ENCODE data around the gene ING3. TPM values are rescaled to one million over a fixed set of nuclear protein-coding genes. Genes with fewer than 3 reads are reported as not detected.

Gene ING3
- polyA plus RNA-seq, 1 donor from 2014 or later = 19.7 TPM

DNA sequence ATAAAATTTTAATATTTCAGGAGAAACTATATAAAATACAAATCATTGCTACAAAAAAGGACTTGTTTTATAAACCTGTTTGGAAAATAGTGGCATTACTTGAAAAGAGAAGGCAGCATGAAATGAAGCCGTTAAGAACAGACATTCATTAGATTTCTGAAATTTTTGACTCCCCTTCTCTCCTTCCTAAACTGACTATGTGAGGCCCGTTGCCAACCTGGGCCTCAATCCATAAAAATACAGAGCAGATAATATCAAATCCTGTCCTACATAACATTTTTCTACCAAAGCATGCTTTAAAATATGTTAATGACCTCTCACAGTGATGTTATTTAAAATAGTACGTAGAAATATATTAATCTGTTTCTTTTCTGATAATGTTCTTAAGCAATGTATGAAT is 34.5 kb upstream of the ING3 start:
- H3K27me3 ChIP-seq (ENCODE audit: insufficient read depth, low read depth, low read length) = no peaks in the 10 kb centered on the region
- H4K20me1 ChIP-seq (ENCODE audit: insufficient read depth) = no peaks in the 10 kb centered on the region
- H3K36me3 ChIP-seq (ENCODE audit: insufficient read depth, low read length) = no peaks in the 10 kb centered on the region
- no peaks in the 10 kb centered on the region for H3K9me3 ChIP-seq (ENCODE audit: low read length)
- H3F3A ChIP-seq (ENCODE audit: insufficient read depth, low read length, poor library complexity, severe bottlenecking) = no peaks in the 10 kb centered on the region
- H3K9ac ChIP-seq (ENCODE audit: low read length) = no peak overlapping the region
- TF ChIP-seq REST (IDR thresholded peaks at IDR 0.05; ENCODE audit: borderline replicate concordance) (no peak), SMC3 (conservative IDR thresholded peaks at IDR 0.05; ENCODE audit: poor library complexity) (no peak)
- no peaks in the 10 kb centered on the region for H3K79me2 ChIP-seq (replicated peaks; ENCODE audit: insufficient read depth, low read length)
- no peak overlapping the region for H3K4me3 ChIP-seq (ENCODE audit: low read length)
- no peak overlapping the region for H3K27ac ChIP-seq (ENCODE audit: low read length)
- H3K9me2 ChIP-seq (ENCODE audit: insufficient read depth, low read length) = no peaks in the 10 kb centered on the region
- no peak overlapping the region for H3K4me2 ChIP-seq (ENCODE audit: low read length)
- no peak overlapping the region for H2AFZ ChIP-seq (ENCODE audit: low read depth, low read length)

DNA sequence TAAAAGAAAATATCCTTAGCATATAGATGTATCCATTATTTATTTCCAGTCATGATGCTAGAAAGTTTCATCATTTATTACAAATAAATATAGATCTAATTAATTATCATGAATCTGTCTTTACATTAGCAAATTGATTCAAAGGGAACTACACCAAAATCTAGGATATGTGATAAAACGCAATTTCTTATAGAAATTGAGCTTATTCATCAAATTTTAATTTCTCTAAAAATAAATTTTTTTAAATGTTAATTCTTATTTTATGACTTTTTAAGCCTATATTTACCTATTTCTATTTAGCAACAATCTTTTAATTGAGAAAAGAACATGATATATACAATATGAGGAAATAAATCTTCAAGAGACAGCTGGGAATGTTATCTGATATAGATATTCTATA is 34.0 kb upstream of the ING3 start:
- Histone ChIP-seq H3K27me3 (ENCODE audit: insufficient read depth, low read depth, low read length) (no peaks in the 10 kb centered on the region), H3K9ac (ENCODE audit: low read length) (no peak overlapping the region), H3K4me2 (ENCODE audit: low read length) (no peak overlapping the region), H3K36me3 (ENCODE audit: insufficient read depth, low read length) (no peaks in the 10 kb centered on the region), H3K27ac (ENCODE audit: low read length) (no peak overlapping the region), H3F3A (ENCODE audit: insufficient read depth, low read length, poor library complexity, severe bottlenecking) (no peaks in the 10 kb centered on the region), H3K79me2 (replicated peaks; ENCODE audit: insufficient read depth, low read length) (no peaks in the 10 kb centered on the region), H3K9me3 (ENCODE audit: low read length) (no peaks in the 10 kb centered on the region), H2AFZ (ENCODE audit: low read depth, low read length) (no peak overlapping the region), H4K20me1 (ENCODE audit: insufficient read depth) (no peaks in the 10 kb centered on the region), H3K4me3 (ENCODE audit: low read length) (no peak overlapping the region), H3K9me2 (ENCODE audit: insufficient read depth, low read length) (no peaks in the 10 kb centered on the region)
- no peak for TF ChIP-seq MXI1 (conservative IDR thresholded peaks at IDR 0.05; ENCODE audit: poor library complexity, severe bottlenecking)
- no peak for TF ChIP-seq EP300 (conservative IDR thresholded peaks at IDR 0.05; ENCODE audit: poor library complexity, severe bottlenecking)
- TF ChIP-seq RAD21 (conservative IDR thresholded peaks at IDR 0.05) = no peak
- TF ChIP-seq TAF1 (IDR thresholded peaks at IDR 0.05; ENCODE audit: low read depth) = no peak

DNA sequence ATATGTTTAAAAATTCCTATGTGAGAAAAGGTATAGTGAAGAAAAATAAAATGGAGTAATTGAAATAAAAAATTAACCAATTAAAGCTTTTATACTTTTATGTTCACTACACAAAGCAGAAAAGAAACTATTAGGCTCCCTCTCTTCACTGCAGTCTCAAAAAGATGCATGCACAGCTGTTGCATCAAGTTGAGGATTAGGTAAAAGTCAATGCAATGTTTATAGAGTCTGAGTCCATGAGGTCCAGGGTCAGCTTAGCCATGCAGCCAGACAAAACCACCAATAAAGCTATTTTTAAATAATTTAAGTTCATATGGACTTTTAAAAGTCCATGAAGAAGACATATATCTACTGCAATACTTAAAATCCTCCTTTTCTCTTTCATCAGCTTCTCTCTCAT is 31.1 kb upstream of the ING3 start:
- Histone ChIP-seq H3K27ac (ENCODE audit: low read length) (no peak overlapping the region), H2AFZ (ENCODE audit: low read depth, low read length) (no peak overlapping the region), H3F3A (ENCODE audit: insufficient read depth, low read length, poor library complexity, severe bottlenecking) (no peaks in the 10 kb centered on the region), H3K4me2 (ENCODE audit: low read length) (no peak overlapping the region), H3K9me3 (ENCODE audit: low read length) (no peaks in the 10 kb centered on the region), H3K9me2 (ENCODE audit: insufficient read depth, low read length) (no peaks in the 10 kb centered on the region), H3K79me2 (replicated peaks; ENCODE audit: insufficient read depth, low read length) (no peaks in the 10 kb centered on the region), H3K9ac (ENCODE audit: low read length) (no peak overlapping the region), H4K20me1 (ENCODE audit: insufficient read depth) (no peaks in the 10 kb centered on the region), H3K4me3 (ENCODE audit: low read length) (no peak overlapping the region), H3K36me3 (ENCODE audit: insufficient read depth, low read length) (no peaks in the 10 kb centered on the region), H3K27me3 (ENCODE audit: insufficient read depth, low read depth, low read length) (no peaks in the 10 kb centered on the region)
- TF ChIP-seq CTCF (IDR thresholded peaks at IDR 0.05; ENCODE audit: poor library complexity, severe bottlenecking) (no peak), REST (IDR thresholded peaks at IDR 0.05; ENCODE audit: borderline replicate concordance) (no peak), TAF1 (IDR thresholded peaks at IDR 0.05; ENCODE audit: low read depth) (no peak), EZH2 (IDR thresholded peaks at IDR 0.05; ENCODE audit: borderline replicate concordance, insufficient read depth, low read length, poor library complexity, severe bottlenecking) (no peak), POLR2AphosphoS5 (IDR thresholded peaks at IDR 0.05) (no peak), SMC3 (conservative IDR thresholded peaks at IDR 0.05; ENCODE audit: poor library complexity) (no peak), MXI1 (conservative IDR thresholded peaks at IDR 0.05; ENCODE audit: poor library complexity, severe bottlenecking) (no peak), EP300 (conservative IDR thresholded peaks at IDR 0.05; ENCODE audit: poor library complexity, severe bottlenecking) (no peak), RAD21 (conservative IDR thresholded peaks at IDR 0.05) (no peak)

All from neural cell (in vitro differentiated cells).